K562 (cell line): ENCODE results near the gene EBF4. TPM values are rescaled to one million over a fixed set of nuclear protein-coding genes. Genes with fewer than 3 reads are reported as not detected.

Experiments used
- ATAC-seq: fragments of 200-7000 bp; cut with Tn5 transposase; 3 replicates; pipeline ENCODE4 v1.9.1; 2020; ENCODE audit warnings: moderate library complexity
- BruUV-seq: library from RNA; stranded (reverse); fragments of 400-500 nt; replicated peaks from 2 replicates; lab custom pipeline; 2021; lab: Mats Ljungman, UMichigan
- CTCF ChIA-PET: fragments of 300-600 bp; formaldehyde crosslinking; extraction: SDS; loops from one replicate; lab custom pipeline; 2021; ENCODE audit warnings: low intra/inter-chr PET ratio; lab: Yijun Ruan, JAX
- POLR2A ChIA-PET: fragments of 300-600, 350-650 bp; sonication (Branson Sonifier 250); formaldehyde crosslinking; extraction: SDS; loops from one replicate; lab custom pipeline; 2021; ENCODE audit warnings: antibody characterized with exemption, inconsistent platforms; lab: Yijun Ruan, JAX
- DNase-seq, 4 experiments: peaks; one replicate each; pipeline versions ENCODE4 v3.0.0 to v3.0.0-alpha.2; 2011 to 2018; ENCODE audit warnings: low spot score in 3 of 4, mixed read lengths in 3 of 4; ENCODE audit errors: extremely low read depth in 1 of 4
- FAIRE-seq: peaks from 2 replicates; lab custom pipeline; 2011; peaks lifted over from hg19 to GRCh38; lab: Jason Lieb, UNC
- H2AFZ ChIP-seq: 2 replicates; pipeline ENCODE4 v1.6.0; 2011; ENCODE audit warnings: low read depth, low read length, control low read depth, inconsistent platforms
- H3K27ac ChIP-seq: fragments of 200-600 bp; 3 replicates; pipeline ENCODE4 v1.8.0; 2011; ENCODE audit warnings: low read depth, mild to moderate bottlenecking, control low read depth, inconsistent platforms, low read length, moderate library complexity, mixed read lengths; ENCODE audit errors: extremely low read depth
- H3K27me3 ChIP-seq, 2 experiments: fragments of 300-600 bp in 1 of 2; 2 replicates in 1 of 2; 3 replicates in 1 of 2; pipeline versions ENCODE4 v1.6.0 to v1.8.0; 2011; ENCODE audit warnings: inconsistent platforms in 2 of 2, low read length in 2 of 2, mild to moderate bottlenecking in 1 of 2, mixed read lengths in 1 of 2, moderate library complexity in 1 of 2; ENCODE audit not compliant: control insufficient read depth in 2 of 2, insufficient read depth in 2 of 2
- H3K36me3 ChIP-seq: fragments of 300-600 bp; 3 replicates; pipeline ENCODE4 v1.8.0; 2011; ENCODE audit warnings: mild to moderate bottlenecking, low read length, inconsistent platforms; ENCODE audit not compliant: control insufficient read depth, insufficient read depth
- H3K4me1 ChIP-seq, 2 experiments: fragments of 200-600 bp in 1 of 2; replicated peaks in 1 of 2; 2 replicates in 1 of 2; 3 replicates in 1 of 2; pipeline versions ENCODE4 v1.5.1 to v1.8.0; 2011; ENCODE audit warnings: inconsistent platforms in 2 of 2, low read length in 2 of 2, mild to moderate bottlenecking in 1 of 2, mixed read lengths in 1 of 2, moderate library complexity in 1 of 2; ENCODE audit not compliant: control insufficient read depth in 2 of 2, insufficient read depth in 2 of 2
- H3K4me2 ChIP-seq: 2 replicates; pipeline ENCODE4 v1.6.1; 2011; ENCODE audit warnings: low read length, control low read depth, inconsistent platforms, mixed read lengths; ENCODE audit not compliant: insufficient read depth
- H3K4me3 ChIP-seq: fragments of 200-600 bp; sonication (generic), shearing (Covaris generic); 2 replicates; pipeline ENCODE4 v1.5.1; 2016; ENCODE audit warnings: control low read depth, inconsistent platforms
- H3K79me2 ChIP-seq: fragments of 200-600 bp; 3 replicates; pipeline ENCODE4 v1.8.0; 2011; ENCODE audit warnings: low read length, inconsistent platforms; ENCODE audit not compliant: control insufficient read depth, insufficient read depth
- H3K9ac ChIP-seq, 2 experiments: 2 replicates each; pipeline versions ENCODE4 v1.6.0 to v1.6.1; 2011; ENCODE audit warnings: low read depth in 2 of 2, low read length in 2 of 2, control low read depth in 1 of 2, inconsistent platforms in 1 of 2, mild to moderate bottlenecking in 1 of 2, mixed read lengths in 1 of 2; ENCODE audit not compliant: insufficient read depth in 1 of 2
- H3K9me1 ChIP-seq: one replicate; pipeline ENCODE4 v1.6.0; 2011; ENCODE audit warnings: inconsistent platforms, mild to moderate bottlenecking, low read length, moderate library complexity; ENCODE audit not compliant: control insufficient read depth, insufficient read depth
- H3K9me3 ChIP-seq: replicated peaks from 2 replicates; pipeline ENCODE4 v1.5.1; 2011; ENCODE audit warnings: low read depth, low read length, inconsistent platforms; ENCODE audit not compliant: control insufficient read depth, insufficient read depth
- H4K20me1 ChIP-seq: replicated peaks from 2 replicates; pipeline ENCODE4 v1.6.1; 2011; ENCODE audit warnings: low read length, inconsistent platforms, mixed read lengths; ENCODE audit not compliant: control insufficient read depth, insufficient read depth
- CBFA2T2 ChIP-seq: fragments of 450-650 bp; conservative IDR thresholded peaks from 2 replicates; pipeline ENCODE4 v1.6.1; 2017; ENCODE audit warnings: mild to moderate bottlenecking
- CBFA2T3 ChIP-seq: fragments of 450-650 bp; IDR thresholded peaks from 2 replicates; pipeline ENCODE4 v1.6.1; 2017
- CXXC5 ChIP-seq: fragments of 250-450 bp; sonication (Bioruptor Pico); IDR thresholded peaks from 2 replicates; pipeline ENCODE4 v1.8.0; 2022; ENCODE audit warnings: inconsistent platforms, mild to moderate bottlenecking, moderate library complexity
- FOXM1 ChIP-seq, 2 experiments: fragments of 450-650 bp in 1 of 2; sonication (generic) in 1 of 2; formaldehyde crosslinking in 1 of 2; IDR thresholded peaks; 2 replicates each; pipeline versions ENCODE4 v1.6.1 to v1.9.0; 2017 to 2022; ENCODE audit warnings: low read depth in 2 of 2, mild to moderate bottlenecking in 2 of 2, missing genetic modification reagents in 1 of 2, moderate library complexity in 1 of 2
- GATA2 ChIP-seq: sonication (generic); formaldehyde crosslinking; IDR thresholded peaks from 2 replicates; pipeline ENCODE4 v1.4.0; 2020; ENCODE audit warnings: mild to moderate bottlenecking, missing genetic modification reagents
- KLF16 ChIP-seq: IDR thresholded peaks from 2 replicates; pipeline ENCODE4 v1.6.1; 2016; ENCODE audit warnings: antibody characterized with exemption
- MTA2 ChIP-seq: fragments of 450-650 bp; IDR thresholded peaks from 2 replicates; pipeline ENCODE4 v1.6.1; 2016; ENCODE audit warnings: low read depth
- NCOR1 ChIP-seq: fragments of 450-650 bp; IDR thresholded peaks from 2 replicates; pipeline ENCODE4 v1.6.1; 2016; ENCODE audit warnings: mild to moderate bottlenecking, moderate library complexity
- NFIC ChIP-seq: fragments of 450-650 bp; IDR thresholded peaks from 2 replicates; pipeline ENCODE4 v1.6.1; 2017; ENCODE audit warnings: mild to moderate bottlenecking, inconsistent platforms
- PML ChIP-seq: IDR thresholded peaks from 2 replicates; pipeline ENCODE4 v1.6.1; 2012; ENCODE audit warnings: low read length, inconsistent platforms
- POLR2AphosphoS5 ChIP-seq: IDR thresholded peaks from 2 replicates; pipeline ENCODE4 v1.6.1; 2011; ENCODE audit warnings: mild to moderate bottlenecking, low read depth, low read length, moderate library complexity; ENCODE audit not compliant: control insufficient read depth, insufficient read depth
- SMAD4 ChIP-seq: fragments of 250-450 bp; sonication (Bioruptor Pico); conservative IDR thresholded peaks from 2 replicates; pipeline ENCODE4 v1.8.0; 2021; ENCODE audit warnings: inconsistent platforms, mild to moderate bottlenecking, moderate library complexity
- SOX6 ChIP-seq: fragments of 450-650 bp; IDR thresholded peaks from 2 replicates; pipeline ENCODE4 v1.6.1; 2014; ENCODE audit warnings: mild to moderate bottlenecking
- STAT5A ChIP-seq: IDR thresholded peaks from 2 replicates; pipeline ENCODE4 v1.6.1; 2012; ENCODE audit warnings: low read length, inconsistent platforms, borderline replicate concordance
- TCF3 ChIP-seq: sonication (generic); formaldehyde crosslinking; IDR thresholded peaks from 2 replicates; pipeline ENCODE4 v1.4.0; 2020; ENCODE audit warnings: mild to moderate bottlenecking, missing genetic modification reagents
- TRIM24 ChIP-seq, 2 experiments: fragments of 450-650 bp; IDR thresholded peaks; 2 replicates each; pipeline ENCODE4 v1.6.1; 2016
- ZNF717 ChIP-seq: fragments of 250-450 bp; sonication (Bioruptor Pico); IDR thresholded peaks from 2 replicates; pipeline ENCODE4 v1.5.0; 2021
- WGBS: fragments of 100-300 bp; shearing (Covaris generic); methylation state at CpG from one replicate; pipeline ENCODE4 v1.1.6; 2016; ENCODE audit warnings: low coverage, mixed read lengths; ENCODE audit not compliant: insufficient coverage; ENCODE audit errors: missing lambda C conversion rate; 5-methylcytosine and 5-hydroxymethylcytosine counted together
- in situ Hi-C: fragments of 300-500 bp; cut with MboI; formaldehyde crosslinking; loops from 4 replicates; pipeline ENCODE4 v1.15.0; 2018; ENCODE audit warnings: inconsistent platforms, mixed read lengths
- intact Hi-C: fragments of 100-400 bp; cut with micrococcal nuclease; formaldehyde crosslinking; loops from 2 replicates; pipeline ENCODE4 v1.14.2; 2022
- polyA plus RNA-seq, 8 experiments: library from polyadenylated mRNA; depleted of rRNA in 4 of 8; stranded (reverse) in 5 of 8; unstranded in 3 of 8; fragments of >200 nt; fragmentation: Nextera tagmentation in 2 of 8; fragmentation: Illumina TruSeq in 1 of 8; extraction: Ambion mirVana in 2 of 8; extraction: Trizol in 1 of 8; gene quantifications; 2 replicates each; pipeline versions ENCODE4 v1.2.1 to v1.2.3, GENCODE V29; 2011 to 2014; ENCODE audit warnings: inconsistent platforms in 1 of 8, missing spikeins in 1 of 8
- total RNA-seq, 7 experiments: library from RNA; depleted of rRNA in 6 of 7; stranded (reverse); fragments of >200 nt in 6 of 7; fragmentation: Illumina TruSeq in 2 of 7; extraction: Trizol in 2 of 7; gene quantifications; 2 replicates each; pipeline versions ENCODE4 v1.2.1 to v1.2.3, GENCODE V29; 2011 to 2021; ENCODE audit warnings: low replicate concordance in 1 of 7
- TF ChIP-seq, protein P1 (sequence below): fragments of 450-650 bp; IDR thresholded peaks from 2 replicates; pipeline ENCODE4 v1.6.1; 2018; ENCODE audit not compliant: partially characterized antibody
- TF ChIP-seq, protein P2 (sequence below): fragments of 200-800 bp; sonication (Bioruptor generic); IDR thresholded peaks from 2 replicates; pipeline ENCODE4 v1.6.1; 2017; ENCODE audit warnings: missing genetic modification characterization, missing compliant biosample characterization

Gene EBF4
- total and polyA plus RNA-seq, 9 of the 15 experiments (the other 6 are each of a cell fraction or from before 2014, with no cell fraction given): 0.09 TPM; not detected in 8

DNA sequence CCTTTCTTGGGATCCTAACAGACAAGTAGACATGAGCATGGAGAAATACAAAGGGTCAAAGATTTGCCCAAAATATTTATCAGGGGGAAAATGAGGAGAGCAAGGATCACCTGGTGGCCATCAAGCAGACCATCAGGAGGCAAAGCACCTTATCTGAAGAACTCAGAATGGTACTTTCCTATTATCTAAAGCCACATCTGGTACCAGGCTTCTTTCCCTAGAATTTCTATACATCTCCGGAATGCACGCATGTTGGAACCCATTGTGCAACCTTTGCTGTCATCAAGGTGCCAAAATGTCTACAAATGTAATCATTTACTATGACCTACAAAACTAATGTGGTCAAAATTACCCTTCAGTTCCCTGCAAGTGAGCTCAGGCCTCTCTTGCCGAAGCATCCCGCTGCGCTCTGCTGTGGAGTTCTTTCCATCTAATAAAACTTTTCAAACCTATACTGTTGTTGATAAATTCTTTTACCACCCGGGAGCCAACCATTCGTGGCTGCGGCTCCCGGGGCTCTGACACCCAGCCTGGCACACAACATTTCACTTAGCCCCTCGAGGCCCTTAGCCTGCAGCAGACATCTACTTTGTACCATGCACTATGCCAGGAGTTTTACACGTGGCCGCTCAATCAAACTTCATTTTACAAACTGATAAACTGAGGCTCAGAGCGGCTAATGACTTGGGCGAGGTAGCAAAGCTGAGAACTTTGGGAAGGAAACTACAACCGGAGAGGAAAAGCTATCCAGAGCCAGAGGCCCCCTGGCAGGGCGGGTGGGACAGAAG lies 111.7 kb downstream of the EBF4 start:
- peaks cover 4 to 37% of the 10 kb centered on the region in 2 experiments; a peak in 4 of 5 replicates for H3K4me1 ChIP-seq
- no peak overlapping the region for H3K4me2 ChIP-seq
- H3K4me3 ChIP-seq: no peak overlapping the region
- peaks cover 0 to 24% of the 10 kb centered on the region in 2 experiments; a peak in 2 of 5 replicates for H3K27me3 ChIP-seq
- H3K9ac ChIP-seq: no peak overlapping the region
- DNase-seq (peak in 2 of 4 experiments; percentile 31 to 37), FAIRE-seq (no peak), ATAC-seq (no peak)
- WGBS: 16% methylated on average over 14 of the region's 16 CpGs
- ChIA-PET CTCF (no interaction called here), POLR2A (interaction anchor here (1.0 to 1.3 kb wide), 2 partner anchors 10 to 14 kb away, joined by 3 to 6 read pairs; partner anchors contain the start of gene C20orf141)
- no peak overlapping the region for H2AFZ ChIP-seq
- H3K9me1 ChIP-seq: no peaks in the 10 kb centered on the region
- intact Hi-C loops: no loop called here
- no peaks in the 10 kb centered on the region for H4K20me1 ChIP-seq
- H3K27ac ChIP-seq: no peak overlapping the region
- no peaks in the 10 kb centered on the region for H3K36me3 ChIP-seq
- no TSS peak for BruUV-seq
- no peaks in the 10 kb centered on the region for H3K79me2 ChIP-seq
- in situ Hi-C loops: no loop called here
- H3K9me3 ChIP-seq: no peaks in the 10 kb centered on the region
- TF ChIP-seq STAT5A: peak; percentile 74
- TF ChIP-seq, protein P1, sequence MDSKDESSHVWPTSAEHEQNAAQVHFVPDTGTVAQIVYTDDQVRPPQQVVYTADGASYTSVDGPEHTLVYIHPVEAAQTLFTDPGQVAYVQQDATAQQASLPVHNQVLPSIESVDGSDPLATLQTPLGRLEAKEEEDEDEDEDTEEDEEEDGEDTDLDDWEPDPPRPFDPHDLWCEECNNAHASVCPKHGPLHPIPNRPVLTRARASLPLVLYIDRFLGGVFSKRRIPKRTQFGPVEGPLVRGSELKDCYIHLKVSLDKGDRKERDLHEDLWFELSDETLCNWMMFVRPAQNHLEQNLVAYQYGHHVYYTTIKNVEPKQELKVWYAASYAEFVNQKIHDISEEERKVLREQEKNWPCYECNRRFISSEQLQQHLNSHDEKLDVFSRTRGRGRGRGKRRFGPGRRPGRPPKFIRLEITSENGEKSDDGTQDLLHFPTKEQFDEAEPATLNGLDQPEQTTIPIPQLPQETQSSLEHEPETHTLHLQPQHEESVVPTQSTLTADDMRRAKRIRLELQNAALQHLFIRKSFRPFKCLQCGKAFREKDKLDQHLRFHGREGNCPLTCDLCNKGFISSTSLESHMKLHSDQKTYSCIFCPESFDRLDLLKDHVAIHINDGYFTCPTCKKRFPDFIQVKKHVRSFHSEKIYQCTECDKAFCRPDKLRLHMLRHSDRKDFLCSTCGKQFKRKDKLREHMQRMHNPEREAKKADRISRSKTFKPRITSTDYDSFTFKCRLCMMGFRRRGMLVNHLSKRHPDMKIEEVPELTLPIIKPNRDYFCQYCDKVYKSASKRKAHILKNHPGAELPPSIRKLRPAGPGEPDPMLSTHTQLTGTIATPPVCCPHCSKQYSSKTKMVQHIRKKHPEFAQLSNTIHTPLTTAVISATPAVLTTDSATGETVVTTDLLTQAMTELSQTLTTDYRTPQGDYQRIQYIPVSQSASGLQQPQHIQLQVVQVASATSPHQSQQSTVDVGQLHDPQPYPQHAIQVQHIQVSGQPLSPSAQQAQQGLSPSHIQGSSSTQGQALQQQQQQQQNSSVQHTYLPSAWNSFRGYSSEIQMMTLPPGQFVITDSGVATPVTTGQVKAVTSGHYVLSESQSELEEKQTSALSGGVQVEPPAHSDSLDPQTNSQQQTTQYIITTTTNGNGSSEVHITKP: peak; percentile 47
- peak; percentile 70 for TF ChIP-seq GATA2 (CRISPR knock-in tag)
- TF ChIP-seq POLR2AphosphoS5: 0 out of 2 replicates have a peak, but pooled peaks have one; percentile 35
- TF ChIP-seq TCF3 (CRISPR knock-in tag): peak; percentile 90
- peak; percentile 37; the same call in 1 of the 2 replicates for TF ChIP-seq CXXC5 (CRISPR knock-in tag)
- peak; percentile 59 for TF ChIP-seq NFIC
- no peak for TF ChIP-seq ZNF717 (CRISPR knock-in tag)
- TF ChIP-seq KLF16: 0 out of 2 replicates have a peak, but pooled peaks have one; percentile 27
- peak; percentile 77 for TF ChIP-seq NCOR1
- peak; percentile 58 for TF ChIP-seq FOXM1 (IDR thresholded peaks at IDR 0.05; ENCODE audit: low read depth)
- no peak for TF ChIP-seq FOXM1 (CRISPR knock-in tag; IDR thresholded peaks at IDR 0.05; ENCODE audit: low read depth)
- peak; percentile 68 to 85 for TF ChIP-seq TRIM24 (IDR thresholded peaks at IDR 0.05)
- TF ChIP-seq PML: peak; percentile 75
- peak; percentile 62 for TF ChIP-seq SMAD4 (CRISPR knock-in tag)
- TF ChIP-seq SOX6: 0 out of 2 replicates have a peak, but pooled peaks have one; percentile 37
- TF ChIP-seq CBFA2T2: peak; percentile 88
- TF ChIP-seq, protein P2, sequence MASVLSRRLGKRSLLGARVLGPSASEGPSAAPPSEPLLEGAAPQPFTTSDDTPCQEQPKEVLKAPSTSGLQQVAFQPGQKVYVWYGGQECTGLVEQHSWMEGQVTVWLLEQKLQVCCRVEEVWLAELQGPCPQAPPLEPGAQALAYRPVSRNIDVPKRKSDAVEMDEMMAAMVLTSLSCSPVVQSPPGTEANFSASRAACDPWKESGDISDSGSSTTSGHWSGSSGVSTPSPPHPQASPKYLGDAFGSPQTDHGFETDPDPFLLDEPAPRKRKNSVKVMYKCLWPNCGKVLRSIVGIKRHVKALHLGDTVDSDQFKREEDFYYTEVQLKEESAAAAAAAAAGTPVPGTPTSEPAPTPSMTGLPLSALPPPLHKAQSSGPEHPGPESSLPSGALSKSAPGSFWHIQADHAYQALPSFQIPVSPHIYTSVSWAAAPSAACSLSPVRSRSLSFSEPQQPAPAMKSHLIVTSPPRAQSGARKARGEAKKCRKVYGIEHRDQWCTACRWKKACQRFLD: no peak
- TF ChIP-seq MTA2: peak; percentile 70; the same call in 1 of the 2 replicates
- TF ChIP-seq CBFA2T3: peak; percentile 91
